C4-2B (cell line): ENCODE measurements around the gene TRRAP.

ENCODE experiments used
- H3K27ac ChIP-seq: fragments of 450-650 bp; 2 replicates; pipeline ENCODE4 v1.5.1; 2017
- CTCF ChIP-seq: fragments of 450-650 bp; conservative IDR thresholded peaks from 2 replicates; pipeline ENCODE4 v1.5.1; 2017; ENCODE audit warnings: mild to moderate bottlenecking
- ZFX ChIP-seq: fragments of 450-650 bp; IDR thresholded peaks from 2 replicates; pipeline ENCODE4 v1.6.1; 2017

Gene TRRAP

DNA sequence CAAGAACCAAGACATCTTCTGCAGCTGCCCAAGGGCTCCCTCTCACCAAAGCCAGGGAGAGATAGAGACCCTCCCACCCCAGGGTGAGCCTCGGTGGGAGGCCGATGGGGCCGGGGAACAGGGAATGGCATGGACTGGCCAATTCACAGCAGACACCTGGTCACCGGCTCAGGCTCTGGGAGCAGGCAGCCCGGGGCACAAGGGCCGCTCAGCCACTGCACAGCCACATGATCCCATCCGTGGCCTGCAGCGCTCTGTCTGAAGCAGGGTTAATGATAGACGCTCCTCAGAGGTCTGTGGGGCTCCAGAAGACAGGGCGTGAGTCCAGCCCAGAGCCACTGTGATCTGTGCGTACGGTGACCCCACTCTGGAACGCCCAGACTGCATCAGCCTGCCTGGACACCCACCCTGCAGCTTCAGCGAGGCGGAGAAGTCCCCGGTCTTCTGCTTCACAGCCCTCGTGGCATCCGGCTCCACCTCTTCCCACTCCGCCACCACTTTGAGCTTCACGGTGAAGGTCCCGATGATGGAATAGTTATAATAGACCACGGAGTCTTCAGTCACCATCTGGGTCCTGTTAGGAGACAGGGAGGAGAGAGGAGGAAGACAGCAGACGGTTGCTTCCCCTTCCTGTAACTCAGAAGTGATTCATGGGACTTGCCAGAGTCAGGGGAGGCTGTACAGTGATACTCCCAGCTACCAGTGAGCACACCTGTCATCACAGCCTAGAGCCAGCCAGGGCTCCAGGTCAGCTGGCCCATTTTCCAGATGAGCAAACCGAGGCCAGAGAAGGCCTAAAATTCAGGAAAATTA lies 22.5 kb upstream of the TRRAP start:
- TF ChIP-seq CTCF, result no peak
- no peak for TF ChIP-seq ZFX
- H3K27ac ChIP-seq, result no peak overlapping the region

DNA sequence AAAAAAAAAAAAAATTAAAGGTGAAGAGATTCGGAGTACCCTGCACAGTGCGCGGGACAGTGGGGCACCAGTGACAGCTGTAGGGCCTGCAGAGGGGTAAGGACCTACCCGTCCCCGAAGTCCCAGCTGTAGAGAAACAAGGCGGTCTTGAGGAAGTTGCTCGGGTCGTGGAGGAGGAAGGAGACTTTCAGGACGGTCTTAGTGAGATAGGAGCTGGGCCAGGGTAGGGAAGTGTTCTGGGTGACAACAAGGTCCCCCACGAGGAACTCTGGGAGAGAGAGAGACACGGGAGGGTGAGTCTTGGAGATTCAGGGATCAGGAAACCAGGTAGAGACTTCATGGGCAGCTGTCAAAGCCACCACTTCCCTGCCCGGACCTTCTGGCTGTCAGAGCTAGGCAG lies 18.3 kb upstream of the TRRAP start:
- no peak for TF ChIP-seq CTCF
- no peak for TF ChIP-seq ZFX
- H3K27ac ChIP-seq, result no peak overlapping the region

- H3K27ac ChIP-seq, result no peak overlapping the region
- TF ChIP-seq CTCF, result no peak
- TF ChIP-seq ZFX, result no peak
Measured at GRCh38 chr7:98862203-98862602, 16.1 kb upstream of the TRRAP start.

DNA sequence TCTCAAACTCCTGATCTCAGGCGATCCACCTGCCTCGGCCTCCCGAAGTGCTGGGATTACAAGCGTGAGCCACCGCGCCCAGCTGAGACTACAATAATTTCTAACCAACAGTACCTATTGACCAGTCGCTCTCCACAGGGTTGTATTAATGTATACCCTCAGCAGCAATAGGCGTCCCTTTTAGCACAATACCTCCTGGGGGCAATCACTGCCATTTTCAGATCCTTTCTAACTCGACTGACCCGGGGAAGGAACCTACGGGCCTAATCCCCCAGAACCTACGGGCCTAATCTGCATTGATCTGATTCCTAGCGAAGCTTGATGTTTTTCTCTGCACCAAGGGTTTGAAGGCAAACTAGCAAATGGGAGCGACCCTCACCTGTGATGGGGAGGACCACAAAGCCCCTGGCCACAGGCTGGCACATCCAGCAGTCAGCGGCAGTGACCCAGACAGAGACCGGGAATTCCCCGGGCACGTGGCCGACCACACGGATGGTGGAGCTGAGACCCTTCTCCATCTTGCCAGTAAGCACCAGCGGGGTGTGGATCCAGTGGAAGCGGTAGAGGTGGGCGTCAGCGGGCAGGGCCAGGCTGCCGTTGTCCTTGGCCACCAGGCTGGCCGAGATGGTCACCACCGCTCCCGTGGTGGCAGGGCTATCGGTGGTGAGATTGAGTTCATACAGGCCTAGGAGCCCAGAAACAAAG lies 15.5 kb upstream of the TRRAP start:
- TF ChIP-seq CTCF (no peak), ZFX (no peak)
- no peak overlapping the region for H3K27ac ChIP-seq

DNA sequence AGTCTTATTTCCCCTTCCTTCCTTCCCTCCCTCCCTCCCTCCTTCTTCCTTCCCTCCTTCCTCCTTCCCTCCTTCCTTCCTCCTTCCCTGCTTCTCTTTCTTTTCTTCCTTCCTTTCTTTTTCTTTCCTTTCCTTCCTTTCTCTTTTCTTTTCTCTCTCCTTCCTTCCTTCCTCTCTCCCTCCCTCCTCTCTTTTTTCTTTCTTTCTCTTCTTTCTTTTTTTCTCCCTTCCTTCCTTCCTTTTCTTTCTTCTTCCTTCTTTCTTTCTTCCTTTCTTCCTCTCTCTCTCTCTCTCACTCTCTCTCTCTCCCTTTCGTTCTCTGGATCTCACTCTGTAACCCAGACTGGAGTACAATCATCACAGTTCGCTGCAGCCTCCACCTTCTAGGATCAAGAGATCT lies 14.7 kb upstream of the TRRAP start:
- no peak for TF ChIP-seq ZFX
- no peak for TF ChIP-seq CTCF
- H3K27ac ChIP-seq, result no peak overlapping the region

DNA sequence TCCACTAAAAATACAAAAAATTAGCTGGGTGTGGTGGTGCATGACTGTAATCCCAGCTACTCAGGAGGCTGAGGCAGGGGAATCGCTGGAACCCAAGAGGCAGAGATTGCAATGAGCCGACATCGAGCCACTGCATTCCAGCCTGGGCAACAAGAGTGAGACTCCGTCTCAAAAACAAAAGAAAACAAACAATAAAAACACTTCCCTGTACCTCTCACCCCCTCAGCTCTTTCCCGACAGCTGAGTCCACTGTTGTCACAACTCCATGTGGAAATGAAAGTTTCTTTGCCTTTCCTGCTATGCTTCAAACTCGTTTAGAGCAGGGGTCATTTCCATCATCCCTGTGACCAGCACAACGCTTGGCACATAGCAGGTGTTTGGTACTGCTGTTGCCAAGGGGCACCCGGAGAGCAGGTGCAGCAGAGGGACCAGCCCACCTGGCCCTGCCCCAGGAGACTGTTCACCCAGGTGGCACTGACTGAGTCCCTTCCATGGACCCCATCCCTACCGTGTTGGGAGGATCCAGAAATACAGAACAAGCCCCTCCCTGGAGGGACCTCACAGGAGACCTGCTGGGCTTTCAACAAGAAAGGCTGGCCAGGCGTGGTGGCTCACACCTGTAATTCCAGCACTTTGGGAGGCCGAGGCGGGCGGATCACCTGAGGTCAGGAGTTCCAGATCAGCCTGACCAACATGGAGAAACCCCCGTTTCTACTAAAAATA lies 13.4 kb upstream of the TRRAP start:
- H3K27ac ChIP-seq, result no peak overlapping the region
- no peak for TF ChIP-seq ZFX
- TF ChIP-seq CTCF, result no peak

DNA sequence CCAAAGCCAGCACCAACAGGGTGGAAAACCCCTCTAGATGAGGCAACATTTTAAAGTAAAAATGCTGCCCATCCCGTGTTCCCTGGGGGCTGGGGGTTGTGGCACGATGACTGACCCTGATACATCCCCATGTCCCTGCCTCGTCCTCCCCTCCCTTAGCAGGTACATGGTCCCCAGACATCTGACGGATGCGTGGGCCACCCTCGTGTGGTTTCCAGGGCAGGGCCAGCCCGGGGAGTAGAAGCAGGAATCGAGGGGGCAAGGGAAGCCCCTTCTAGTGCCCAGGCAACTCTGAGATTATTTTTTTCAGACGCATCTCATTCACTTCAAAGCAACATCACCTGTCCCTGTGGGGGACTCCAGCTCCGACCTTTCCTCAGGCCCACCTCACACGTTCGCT lies 12.0 kb upstream of the TRRAP start:
- no peak overlapping the region for H3K27ac ChIP-seq
- no peak for TF ChIP-seq CTCF
